H1 (cell line): ENCODE data around the gene LMOD2. TPM values are rescaled to one million over a fixed set of nuclear protein-coding genes. Genes with fewer than 3 reads are reported as not detected.

Experiments used
- CTCF ChIA-PET: fragments of 300-600 bp; sonication (Branson Sonifier 250); formaldehyde crosslinking; loops from one replicate; lab custom pipeline; 2021; ENCODE audit not compliant: partially characterized antibody; lab: Charles Lee
- POLR2A ChIA-PET: fragments of 300-600 bp; sonication (Branson Sonifier 250); formaldehyde crosslinking; loops from one replicate; lab custom pipeline; 2021; ENCODE audit warnings: inconsistent platforms; ENCODE audit not compliant: partially characterized antibody; lab: Charles Lee
- DNase-seq, 2 experiments: peaks; one replicate each; pipeline versions ENCODE4 v3.0.0 to v3.0.0-alpha.2; 2010 to 2022; ENCODE audit warnings: low spot score in 2 of 2, low read depth in 1 of 2, mixed read lengths in 1 of 2
- FAIRE-seq: peaks from 2 replicates; lab custom pipeline; 2011; peaks lifted over from hg19 to GRCh38; lab: Jason Lieb, UNC
- H2AFZ ChIP-seq: 2 replicates; pipeline ENCODE4 v1.8.1; 2012; ENCODE audit warnings: low read length, inconsistent platforms
- H2AK5ac ChIP-seq: 2 replicates; pipeline ENCODE4 v1.6.1; 2013; ENCODE audit warnings: low read depth, low read length
- H2BK120ac ChIP-seq: replicated peaks from 2 replicates; pipeline ENCODE3; 2013; ENCODE audit warnings: low read depth, low read length, inconsistent platforms
- H2BK12ac ChIP-seq: 2 replicates; pipeline ENCODE4 v1.6.1; 2013; ENCODE audit warnings: low read depth, low read length
- H2BK15ac ChIP-seq: 2 replicates; pipeline ENCODE4 v1.6.1; 2013; ENCODE audit warnings: low read length
- H2BK20ac ChIP-seq: 2 replicates; pipeline ENCODE4 v1.6.1; 2013; ENCODE audit warnings: low read length
- H2BK5ac ChIP-seq: 2 replicates; pipeline ENCODE4 v1.6.1; 2013; ENCODE audit warnings: low read depth, low read length
- H3K14ac ChIP-seq: 2 replicates; pipeline ENCODE4 v1.6.1; 2013; ENCODE audit warnings: inconsistent platforms; ENCODE audit not compliant: insufficient read length
- H3K18ac ChIP-seq: 2 replicates; pipeline ENCODE4 v1.6.1; 2013; ENCODE audit warnings: low read length; ENCODE audit errors: extremely low read depth
- H3K23ac ChIP-seq: 2 replicates; pipeline ENCODE4 v1.6.1; 2013; ENCODE audit warnings: inconsistent platforms; ENCODE audit not compliant: insufficient read length
- H3K23me2 ChIP-seq: 2 replicates; pipeline ENCODE4 v1.6.1; 2013; ENCODE audit warnings: low read depth, low read length
- H3K27ac ChIP-seq: 2 replicates; pipeline ENCODE4 v1.6.1; 2011; ENCODE audit warnings: low read depth, low read length, inconsistent platforms
- H3K27me3 ChIP-seq, 4 experiments: replicated peaks in 1 of 4; 1 replicate in 1 of 4; 2 replicates in 3 of 4; pipeline versions ENCODE4 v1.6.1 to v1.8.1; 2011 to 2013; ENCODE audit warnings: low read length in 3 of 4, mild to moderate bottlenecking in 3 of 4, inconsistent platforms in 2 of 4, mixed read lengths in 2 of 4, moderate library complexity in 1 of 4; ENCODE audit not compliant: control insufficient read depth in 3 of 4, insufficient read depth in 3 of 4; ENCODE audit errors: extremely low read depth in 1 of 4
- H3K36me3 ChIP-seq, 4 experiments: 2 replicates each; pipeline versions ENCODE4 v1.6.1 to v1.8.1; 2011 to 2013; ENCODE audit warnings: mild to moderate bottlenecking in 4 of 4, low read length in 3 of 4, moderate library complexity in 2 of 4, control low read depth in 1 of 4, inconsistent platforms in 1 of 4; ENCODE audit not compliant: insufficient read depth in 4 of 4, control insufficient read depth in 2 of 4
- H3K4ac ChIP-seq: replicated peaks from 2 replicates; pipeline ENCODE3; 2013; ENCODE audit warnings: low read length, low read depth, mixed read lengths, inconsistent platforms; ENCODE audit not compliant: insufficient read length
- H3K4me1 ChIP-seq, 4 experiments: replicated peaks in 1 of 4; 1 replicate in 1 of 4; 2 replicates in 3 of 4; pipeline versions ENCODE4 v1.6.1 to v1.8.1; 2011 to 2013; ENCODE audit warnings: low read length in 3 of 4, inconsistent platforms in 2 of 4, mixed read lengths in 1 of 4; ENCODE audit not compliant: insufficient read depth in 4 of 4, control insufficient read depth in 3 of 4
- H3K4me2 ChIP-seq, 2 experiments: 2 replicates each; pipeline versions ENCODE4 v1.6.1 to v1.8.1; 2011 to 2013; ENCODE audit warnings: low read depth in 2 of 2, low read length in 2 of 2, control low read depth in 1 of 2, inconsistent platforms in 1 of 2, mild to moderate bottlenecking in 1 of 2; ENCODE audit not compliant: insufficient read depth in 1 of 2
- H3K4me3 ChIP-seq, 4 experiments: fragments of 200-600, 300-600 bp in 1 of 4; sonication (generic), shearing (Covaris generic), sonication (Bioruptor Twin) in 1 of 4; 2 replicates each; pipeline versions ENCODE4 v1.5.1 to v1.8.1; 2011 to 2016; ENCODE audit warnings: low read length in 4 of 4, low read depth in 3 of 4, control low read depth in 2 of 4, inconsistent platforms in 2 of 4, mild to moderate bottlenecking in 2 of 4, mixed read lengths in 1 of 4, moderate library complexity in 1 of 4; ENCODE audit not compliant: insufficient read depth in 2 of 4; ENCODE audit errors: extremely low read depth in 1 of 4
- H3K56ac ChIP-seq: replicated peaks from 2 replicates; pipeline ENCODE3; 2013; ENCODE audit warnings: low read depth, mild to moderate bottlenecking, mixed read lengths, low read length, inconsistent platforms; ENCODE audit not compliant: insufficient read length
- H3K79me1 ChIP-seq: 2 replicates; pipeline ENCODE4 v1.6.1; 2013; ENCODE audit warnings: low read depth, low read length, control low read depth
- H3K79me2 ChIP-seq, 2 experiments: 2 replicates each; pipeline versions ENCODE4 v1.6.1 to v1.8.1; 2012 to 2013; ENCODE audit warnings: low read length in 2 of 2, mild to moderate bottlenecking in 2 of 2, inconsistent platforms in 1 of 2; ENCODE audit not compliant: insufficient read depth in 2 of 2, control insufficient read depth in 1 of 2
- H3K9ac ChIP-seq, 4 experiments: replicated peaks in 1 of 4; 1 replicate in 1 of 4; 2 replicates in 3 of 4; pipeline versions ENCODE4 v1.6.1 to v1.8.1; 2011 to 2013; ENCODE audit warnings: low read depth in 3 of 4, low read length in 3 of 4, control low read depth in 2 of 4, mild to moderate bottlenecking in 2 of 4, moderate library complexity in 2 of 4, inconsistent platforms in 1 of 4; ENCODE audit errors: extremely low read depth in 1 of 4
- H3K9me3 ChIP-seq, 2 experiments: 2 replicates each; pipeline versions ENCODE4 v1.6.1 to v1.8.1; 2012 to 2013; ENCODE audit warnings: mild to moderate bottlenecking in 2 of 2, moderate library complexity in 2 of 2, control low read depth in 1 of 2, inconsistent platforms in 1 of 2, low read depth in 1 of 2, low read length in 1 of 2, mixed read lengths in 1 of 2; ENCODE audit not compliant: insufficient read depth in 2 of 2
- H4K20me1 ChIP-seq, 2 experiments: replicated peaks in 1 of 2; 2 replicates each; pipeline versions ENCODE3 to v1.8.1; 2011 to 2013; ENCODE audit warnings: inconsistent platforms in 2 of 2, low read length in 2 of 2, mild to moderate bottlenecking in 1 of 2; ENCODE audit not compliant: insufficient read depth in 2 of 2, control insufficient read depth in 1 of 2
- H4K5ac ChIP-seq: 2 replicates; pipeline ENCODE4 v1.6.1; 2013; ENCODE audit warnings: low read length, low read depth, mixed read lengths, inconsistent platforms; ENCODE audit not compliant: insufficient read length
- H4K8ac ChIP-seq: 2 replicates; pipeline ENCODE4 v1.8.0; 2013; ENCODE audit warnings: mild to moderate bottlenecking, moderate library complexity, low read length, inconsistent platforms; ENCODE audit not compliant: insufficient read depth; ENCODE audit errors: extremely low read depth
- H4K91ac ChIP-seq: replicated peaks from 2 replicates; pipeline ENCODE3; 2013; ENCODE audit warnings: low read length, mixed read lengths, inconsistent platforms; ENCODE audit not compliant: insufficient read length
- CHD1 ChIP-seq: IDR thresholded peaks from 2 replicates; pipeline ENCODE4 v1.6.1; 2012; ENCODE audit warnings: low read depth, low read length, improper control_type of control experiment
- KDM4A ChIP-seq: IDR thresholded peaks from one replicate; pipeline ENCODE4 v1.7.1; 2012; ENCODE audit warnings: low read depth, mild to moderate bottlenecking, moderate library complexity, low read length, inconsistent platforms; ENCODE audit not compliant: severe bottlenecking
- POU5F1 ChIP-seq: IDR thresholded peaks from 2 replicates; pipeline ENCODE4 v1.6.1; 2011; ENCODE audit warnings: low read depth, mild to moderate bottlenecking, low read length, moderate library complexity
- SAP30 ChIP-seq: fragments of 300-600 bp; sonication (generic); IDR thresholded peaks from 2 replicates; pipeline ENCODE4 v1.7.1; 2012; ENCODE audit warnings: low read length, moderate library complexity, mild to moderate bottlenecking, inconsistent platforms; ENCODE audit not compliant: insufficient read depth, insufficient replicate concordance
- TAF7 ChIP-seq: optimal IDR thresholded peaks from 2 replicates; pipeline ENCODE3; 2011; ENCODE audit warnings: low read depth, mild to moderate bottlenecking, inconsistent platforms, low read length, moderate library complexity, borderline replicate concordance
- TBP ChIP-seq: IDR thresholded peaks from 2 replicates; pipeline ENCODE4 v1.6.1; 2011; ENCODE audit warnings: low read depth, low read length, improper control_type of control experiment
- WGBS, 2 experiments: shearing (Covaris generic) in 1 of 2; methylation state at CpG; one replicate each; pipeline versions ENCODE4 v1.1.6 to v1.1.7; 2013 to 2015; ENCODE audit warnings: low lambda C conversion rate in 2 of 2, mixed read lengths in 2 of 2, inconsistent platforms in 1 of 2, low coverage in 1 of 2, missing lambda C conversion rate in 1 of 2; ENCODE audit not compliant: insufficient replicate concordance in 2 of 2, insufficient coverage in 1 of 2, insufficient read length in 1 of 2; ENCODE audit errors: extremely low coverage in 1 of 2, missing lambda C conversion rate in 1 of 2; 5-methylcytosine and 5-hydroxymethylcytosine counted together
- polyA plus RNA-seq, 7 experiments: library from polyadenylated mRNA; depleted of rRNA in 3 of 7; stranded (reverse) in 5 of 7; unstranded in 2 of 7; fragments of >200 nt in 5 of 7; fragments of 200-250 nt in 2 of 7; gene quantifications; 1 replicate in 5 of 7; 2 replicates in 1 of 7; 4 replicates in 1 of 7; pipeline versions ENCODE4 v1.2.1 to v1.2.3, GENCODE V29; 2011 to 2013; ENCODE audit warnings: missing spikeins in 2 of 7, mixed read lengths in 2 of 7
- total RNA-seq: library from RNA; stranded (reverse); fragmentation: NEBNext Ultra II Directional; extraction: Animal tissue kit (Norgen Biotek cat#: 25700); gene quantifications from 2 replicates; pipeline ENCODE4 v1.2.1, GENCODE V29; 2021

Gene LMOD2
- total and polyA plus RNA-seq, 2 of the 8 experiments (the other 6 are each of a cell fraction or from before 2014, with no cell fraction given): 0.03 to 0.22 TPM

GRCh38 chr7:123645516-123645915 is 10.2 kb upstream of the LMOD2 start:
- Histone ChIP-seq H2AK5ac (no peak overlapping the region), H4K91ac (no peak overlapping the region), H3K18ac (no peak overlapping the region), H3K4ac (no peak overlapping the region), H4K20me1 (no peaks in the 10 kb centered on the region), H3K27ac (no peak overlapping the region), H2BK20ac (0 out of 2 replicates have a peak overlapping the region, but pooled peaks have one; percentile 10), H2BK15ac (no peak overlapping the region), H3K27me3 (no peaks in the 10 kb centered on the region), H3K56ac (no peak overlapping the region), H2BK5ac (no peak overlapping the region), H3K79me1 (no peaks in the 10 kb centered on the region), H2BK120ac (no peak overlapping the region), H3K4me3 (no peak overlapping the region), H3K9me3 (no peaks in the 10 kb centered on the region), H4K5ac (no peak overlapping the region), H3K4me2 (no peak overlapping the region), H3K23me2 (no peaks in the 10 kb centered on the region), H3K36me3 (no peaks in the 10 kb centered on the region), H2AFZ (0 out of 2 replicates have a peak overlapping the region, but pooled peaks have one; percentile 51), H3K79me2 (no peaks in the 10 kb centered on the region), H3K9ac (no peak overlapping the region), H3K23ac (no peak overlapping the region), H3K4me1 (peaks cover 3 to 13% (median 9%) of the 10 kb centered on the region in 4 experiments; a peak in 6 of 7 replicates), H3K14ac (no peak overlapping the region), H4K8ac (no peak overlapping the region), H2BK12ac (no peak overlapping the region)
- ChIA-PET POLR2A (interaction anchor here (1.4 to 2.0 kb wide), 3 partner anchors 13 to 103 kb away, joined by 4 to 7 read pairs (median 6); partner anchors contain the start of gene WASL), CTCF (interaction anchor here (0.6 to 4.7 kb wide), 10 partner anchors 10 to 1726 kb away, joined by 3 to 33 read pairs (median 4); partner anchors contain the start of gene WASL)
- DNase-seq (no peak), FAIRE-seq (no peak)
- WGBS, 2 experiments: 92% methylated on average over 3 of the region's 3 CpGs; no CpG with 5 or more reads in 1 of the 2 experiments
- no peak for TF ChIP-seq KDM4A
- TF ChIP-seq POU5F1: no peak
- no peak for TF ChIP-seq CHD1
- no peak for TF ChIP-seq SAP30
- no peak for TF ChIP-seq TBP
- TF ChIP-seq TAF7: no peak
